ENCODE data around the gene STATH.

Gene STATH

GRCh38 chr4:69970071-69970470 is 25.7 kb upstream of the STATH start:
- TF ChIP-seq REST (IDR thresholded peaks at IDR 0.05; ENCODE audit: insufficient read depth in 1 of 2, low read depth in 2 of 2, low read length in 2 of 2) (no peak), POLR2AphosphoS5 (IDR thresholded peaks at IDR 0.05; ENCODE audit: low read depth, low read length) (no peak), TAF1 (IDR thresholded peaks at IDR 0.05; ENCODE audit: borderline replicate concordance, insufficient read depth, low read length) (no peak), SIN3A (IDR thresholded peaks at IDR 0.05; ENCODE audit: borderline replicate concordance, insufficient read depth, low read length) (no peak), FOXP2 (optimal IDR thresholded peaks at IDR 0.05; ENCODE audit: borderline replicate concordance, extremely low read depth, extremely low read length, insufficient read depth) (no peak)

GRCh38 chr4:69974631-69975030 is 21.1 kb upstream of the STATH start:
- TF ChIP-seq REST (IDR thresholded peaks at IDR 0.05; ENCODE audit: insufficient read depth in 1 of 2, low read depth in 2 of 2, low read length in 2 of 2) (no peak), TAF1 (IDR thresholded peaks at IDR 0.05; ENCODE audit: borderline replicate concordance, insufficient read depth, low read length) (no peak), FOXP2 (optimal IDR thresholded peaks at IDR 0.05; ENCODE audit: borderline replicate concordance, extremely low read depth, extremely low read length, insufficient read depth) (no peak), SIN3A (IDR thresholded peaks at IDR 0.05; ENCODE audit: borderline replicate concordance, insufficient read depth, low read length) (no peak), POLR2AphosphoS5 (IDR thresholded peaks at IDR 0.05; ENCODE audit: low read depth, low read length) (no peak)

GRCh38 chr4:69977582-69977981 is 18.2 kb upstream of the STATH start:
- TF ChIP-seq POLR2AphosphoS5 (IDR thresholded peaks at IDR 0.05; ENCODE audit: low read depth, low read length) = no peak
- no peak for TF ChIP-seq FOXP2 (optimal IDR thresholded peaks at IDR 0.05; ENCODE audit: borderline replicate concordance, extremely low read depth, extremely low read length, insufficient read depth)
- no peak for TF ChIP-seq SIN3A (IDR thresholded peaks at IDR 0.05; ENCODE audit: borderline replicate concordance, insufficient read depth, low read length)
- no peak for TF ChIP-seq TAF1 (IDR thresholded peaks at IDR 0.05; ENCODE audit: borderline replicate concordance, insufficient read depth, low read length)
- TF ChIP-seq REST (IDR thresholded peaks at IDR 0.05; ENCODE audit: insufficient read depth in 1 of 2, low read depth in 2 of 2, low read length in 2 of 2) = no peak

- no peak for TF ChIP-seq SIN3A (IDR thresholded peaks at IDR 0.05; ENCODE audit: borderline replicate concordance, insufficient read depth, low read length)
- TF ChIP-seq POLR2AphosphoS5 (IDR thresholded peaks at IDR 0.05; ENCODE audit: low read depth, low read length) = no peak
- TF ChIP-seq REST (IDR thresholded peaks at IDR 0.05; ENCODE audit: insufficient read depth in 1 of 2, low read depth in 2 of 2, low read length in 2 of 2) = no peak
- TF ChIP-seq TAF1 (IDR thresholded peaks at IDR 0.05; ENCODE audit: borderline replicate concordance, insufficient read depth, low read length) = no peak
- no peak for TF ChIP-seq FOXP2 (optimal IDR thresholded peaks at IDR 0.05; ENCODE audit: borderline replicate concordance, extremely low read depth, extremely low read length, insufficient read depth)
Measured at GRCh38 chr4:69984030-69984443, 11.7 kb upstream of the STATH start.

- no peak for TF ChIP-seq TAF1 (IDR thresholded peaks at IDR 0.05; ENCODE audit: borderline replicate concordance, insufficient read depth, low read length)
- TF ChIP-seq REST (IDR thresholded peaks at IDR 0.05; ENCODE audit: insufficient read depth in 1 of 2, low read depth in 2 of 2, low read length in 2 of 2) = no peak
- no peak for TF ChIP-seq POLR2AphosphoS5 (IDR thresholded peaks at IDR 0.05; ENCODE audit: low read depth, low read length)
- no peak for TF ChIP-seq FOXP2 (optimal IDR thresholded peaks at IDR 0.05; ENCODE audit: borderline replicate concordance, extremely low read depth, extremely low read length, insufficient read depth)
- TF ChIP-seq SIN3A (IDR thresholded peaks at IDR 0.05; ENCODE audit: borderline replicate concordance, insufficient read depth, low read length) = no peak
Measured at GRCh38 chr4:69986663-69987062, 9.1 kb upstream of the STATH start.

Data from PFSK-1 (cell line).